Vagina (tissue), 2 donors: ENCODE data around the gene SDF2L1.

ENCODE experiments used
- POLR2AphosphoS5 ChIP-seq, 2 donors: sonication (generic); formaldehyde crosslinking; IDR thresholded peaks; one replicate each; pipeline ENCODE4 v1.9.0; 2017; ENCODE audit warnings: antibody characterized with exemption in 2 of 2, mild to moderate bottlenecking in 2 of 2, low read depth in 1 of 2; ENCODE audit not compliant: insufficient read depth in 1 of 2
- TF ChIP-seq, protein P1 (sequence below), 3 experiments: fragments of 450-650 bp in 2 of 3; fragments of 200-600 bp in 1 of 3; sonication (generic) in 1 of 3; IDR thresholded peaks; one replicate each; pipeline ENCODE4 v1.5.1; 2017 to 2019; ENCODE audit warnings: antibody characterized with exemption in 3 of 3, mild to moderate bottlenecking in 2 of 3, moderate library complexity in 2 of 3

DNA sequence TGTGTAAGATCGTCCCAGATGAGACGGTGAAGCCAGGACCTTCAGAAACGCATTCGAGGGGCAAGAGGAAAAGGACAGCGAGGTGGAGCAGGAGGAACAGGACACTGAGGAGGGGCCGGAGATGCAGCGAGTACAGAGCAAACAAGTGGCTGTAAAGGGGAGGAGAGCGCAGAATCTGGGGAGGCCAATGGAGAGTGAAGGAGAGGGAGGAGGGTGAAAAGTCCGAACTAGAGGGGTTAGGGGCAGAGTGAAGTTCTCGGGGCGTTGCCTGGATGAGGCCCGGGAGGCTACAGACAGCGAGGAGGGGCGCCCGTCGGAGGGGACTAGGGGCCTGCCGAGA, 14.9 kb downstream of the SDF2L1 start:
- TF ChIP-seq, protein P1, sequence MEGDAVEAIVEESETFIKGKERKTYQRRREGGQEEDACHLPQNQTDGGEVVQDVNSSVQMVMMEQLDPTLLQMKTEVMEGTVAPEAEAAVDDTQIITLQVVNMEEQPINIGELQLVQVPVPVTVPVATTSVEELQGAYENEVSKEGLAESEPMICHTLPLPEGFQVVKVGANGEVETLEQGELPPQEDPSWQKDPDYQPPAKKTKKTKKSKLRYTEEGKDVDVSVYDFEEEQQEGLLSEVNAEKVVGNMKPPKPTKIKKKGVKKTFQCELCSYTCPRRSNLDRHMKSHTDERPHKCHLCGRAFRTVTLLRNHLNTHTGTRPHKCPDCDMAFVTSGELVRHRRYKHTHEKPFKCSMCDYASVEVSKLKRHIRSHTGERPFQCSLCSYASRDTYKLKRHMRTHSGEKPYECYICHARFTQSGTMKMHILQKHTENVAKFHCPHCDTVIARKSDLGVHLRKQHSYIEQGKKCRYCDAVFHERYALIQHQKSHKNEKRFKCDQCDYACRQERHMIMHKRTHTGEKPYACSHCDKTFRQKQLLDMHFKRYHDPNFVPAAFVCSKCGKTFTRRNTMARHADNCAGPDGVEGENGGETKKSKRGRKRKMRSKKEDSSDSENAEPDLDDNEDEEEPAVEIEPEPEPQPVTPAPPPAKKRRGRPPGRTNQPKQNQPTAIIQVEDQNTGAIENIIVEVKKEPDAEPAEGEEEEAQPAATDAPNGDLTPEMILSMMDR (IDR thresholded peaks at IDR 0.05) = no peak
- no peak for TF ChIP-seq POLR2AphosphoS5 (IDR thresholded peaks at IDR 0.05; ENCODE audit: insufficient read depth in 1 of 2, low read depth in 1 of 2)
